GM23338 (cell line): ENCODE results near the gene CCDC3. TPM values are rescaled to one million over a fixed set of nuclear protein-coding genes. Genes with fewer than 3 reads are reported as not detected.

Source experiments
- ATAC-seq: fragments of 200-7000 bp; cut with Tn5 transposase; 3 replicates; pipeline ENCODE4 v1.9.1; 2020
- DNase-seq: peaks from one replicate; pipeline ENCODE4 v3.0.0-alpha.2; 2015; ENCODE audit warnings: low spot score
- H2AFZ ChIP-seq: fragments of 200-600 bp; sonication (generic); 2 replicates; pipeline ENCODE4 v1.8.0; 2016; ENCODE audit warnings: antibody characterized with exemption, mild to moderate bottlenecking, moderate library complexity
- H3F3A ChIP-seq: fragments of 200-600 bp; sonication (generic); replicated peaks from 2 replicates; pipeline ENCODE4 v1.8.0; 2017; ENCODE audit warnings: antibody characterized with exemption, mixed run types, low read depth
- H3K27ac ChIP-seq: fragments of 200-600 bp; sonication (generic); 2 replicates; pipeline ENCODE4 v1.6.1; 2016; ENCODE audit warnings: low read depth
- H3K27me3 ChIP-seq: fragments of 200-600 bp; sonication (generic); 2 replicates; pipeline ENCODE4 v1.8.0; 2016; ENCODE audit warnings: mild to moderate bottlenecking, mixed run types, moderate library complexity; ENCODE audit not compliant: insufficient read depth
- H3K36me3 ChIP-seq: fragments of 200-600 bp; sonication (generic); 2 replicates; pipeline ENCODE4 v1.8.0; 2016; ENCODE audit warnings: mild to moderate bottlenecking; ENCODE audit not compliant: insufficient read depth
- H3K4me1 ChIP-seq: fragments of 200-600 bp; sonication (generic); 2 replicates; pipeline ENCODE4 v1.8.0; 2016; ENCODE audit warnings: mild to moderate bottlenecking, moderate library complexity; ENCODE audit not compliant: insufficient read depth
- H3K4me2 ChIP-seq: fragments of 200-600 bp; sonication (generic); 2 replicates; pipeline ENCODE4 v1.7.1; 2017; ENCODE audit warnings: mixed run types
- H3K4me3 ChIP-seq: fragments of 200-600 bp; sonication (generic); 2 replicates; pipeline ENCODE4 v1.6.1; 2016; ENCODE audit warnings: mixed run types
- H3K79me2 ChIP-seq: fragments of 200-600 bp; sonication (generic); replicated peaks from 2 replicates; pipeline ENCODE4 v1.8.0; 2017; ENCODE audit warnings: mild to moderate bottlenecking; ENCODE audit not compliant: insufficient read depth
- H3K9me2 ChIP-seq: fragments of 200-600 bp; sonication (generic); 2 replicates; pipeline ENCODE4 v1.8.0; 2017; ENCODE audit not compliant: insufficient read depth
- H4K20me1 ChIP-seq: fragments of 200-600 bp; sonication (generic); replicated peaks from 2 replicates; pipeline ENCODE4 v1.8.0; 2017; ENCODE audit warnings: mild to moderate bottlenecking; ENCODE audit not compliant: insufficient read depth
- H3K27ac Mint-ChIP-seq: 2 replicates; pipeline ENCODE4 v1.8.0; 2020; ENCODE audit warnings: inconsistent platforms, mild to moderate bottlenecking, moderate library complexity, mixed read lengths
- H3K27me3 Mint-ChIP-seq: 3 replicates; pipeline ENCODE4 v1.8.0; 2022; ENCODE audit warnings: low read depth, mild to moderate bottlenecking, moderate library complexity, mixed read lengths, inconsistent platforms; ENCODE audit not compliant: insufficient read depth, poor library complexity
- H3K36me3 Mint-ChIP-seq: 3 replicates; pipeline ENCODE4 v1.8.0; 2021; ENCODE audit warnings: low read depth, mild to moderate bottlenecking, inconsistent platforms, moderate library complexity, mixed read lengths
- H3K4me1 Mint-ChIP-seq: 3 replicates; pipeline ENCODE4 v1.8.0; 2020; ENCODE audit warnings: mild to moderate bottlenecking, inconsistent platforms, mixed read lengths
- H3K4me3 Mint-ChIP-seq: 3 replicates; pipeline ENCODE4 v1.8.0; 2021; ENCODE audit warnings: moderate library complexity, mild to moderate bottlenecking, inconsistent platforms, mixed read lengths
- H3K9me3 Mint-ChIP-seq: 3 replicates; pipeline ENCODE4 v1.8.0; 2020; ENCODE audit warnings: moderate library complexity, mild to moderate bottlenecking, inconsistent platforms, mixed read lengths
- EZH2 ChIP-seq: fragments of 200-600 bp; sonication (generic); IDR thresholded peaks from one replicate; pipeline ENCODE4 v1.8.0; 2017; ENCODE audit warnings: antibody characterized with exemption, mild to moderate bottlenecking, low read depth; ENCODE audit not compliant: unreplicated experiment
- EZH2phosphoT487 ChIP-seq: fragments of 200-600 bp; sonication (generic); IDR thresholded peaks from one replicate; pipeline ENCODE4 v1.8.1; 2018; ENCODE audit warnings: antibody characterized with exemption; ENCODE audit not compliant: unreplicated experiment
- JUNB ChIP-seq: IDR thresholded peaks from one replicate; pipeline ENCODE4 v1.6.1; 2016; ENCODE audit warnings: antibody characterized with exemption; ENCODE audit not compliant: unreplicated experiment
- NANOG ChIP-seq: IDR thresholded peaks from 2 replicates; pipeline ENCODE4 v1.6.1; 2016; ENCODE audit warnings: antibody characterized with exemption, borderline replicate concordance
- POLR2AphosphoS5 ChIP-seq: IDR thresholded peaks from 2 replicates; pipeline ENCODE4 v1.6.1; 2016; ENCODE audit warnings: antibody characterized with exemption, low read depth
- STAT1 ChIP-seq: IDR thresholded peaks from one replicate; pipeline ENCODE4 v1.6.1; 2016; ENCODE audit warnings: antibody characterized with exemption; ENCODE audit not compliant: unreplicated experiment
- ZNF114 ChIP-seq: fragments of 250-450 bp; sonication (Bioruptor Pico); IDR thresholded peaks from 2 replicates; pipeline ENCODE4 v1.5.0; 2020; ENCODE audit warnings: mild to moderate bottlenecking, moderate library complexity
- ZNF331 ChIP-seq: fragments of 250-450 bp; sonication (Bioruptor Pico); IDR thresholded peaks from 2 replicates; pipeline ENCODE4 v1.5.0; 2020; ENCODE audit warnings: low read depth, mild to moderate bottlenecking, moderate library complexity
- polyA plus RNA-seq: library from polyadenylated mRNA; unstranded; fragments of >200 nt; fragmentation: Nextera tagmentation; extraction: Ambion mirVana; gene quantifications from 2 replicates; pipeline ENCODE4 v1.2.1, GENCODE V29; 2016
- total RNA-seq: library from RNA; depleted of rRNA; stranded (reverse); fragments of >200 nt; shearing (Covaris generic); gene quantifications from 2 replicates; pipeline ENCODE4 v1.2.3, GENCODE V29; 2014
- TF ChIP-seq, protein P1 (sequence below): IDR thresholded peaks from one replicate; pipeline ENCODE4 v1.6.1; 2018; ENCODE audit warnings: antibody characterized with exemption; ENCODE audit not compliant: unreplicated experiment
- TF ChIP-seq, protein P2 (sequence below), 2 experiments: fragments of 200-600 bp in 1 of 2; sonication (generic) in 1 of 2; conservative IDR thresholded peaks; 2 replicates each; pipeline versions ENCODE4 v1.5.1 to v1.6.1; 2016 to 2017; ENCODE audit warnings: antibody characterized with exemption in 2 of 2, low read depth in 2 of 2, mild to moderate bottlenecking in 2 of 2, moderate library complexity in 1 of 2
- TF ChIP-seq, protein P3 (sequence below): IDR thresholded peaks from 2 replicates; pipeline ENCODE4 v1.6.1; 2016; ENCODE audit warnings: antibody characterized with exemption
- TF ChIP-seq, protein P4 (sequence below): fragments of 250-450 bp; sonication (Bioruptor Pico); IDR thresholded peaks from 2 replicates; pipeline ENCODE4 v1.5.0; 2020; ENCODE audit warnings: mild to moderate bottlenecking, moderate library complexity

Gene CCDC3
- total and polyA plus RNA-seq, 2 experiments from 2014 or later = 1.4 to 5.2 TPM

DNA sequence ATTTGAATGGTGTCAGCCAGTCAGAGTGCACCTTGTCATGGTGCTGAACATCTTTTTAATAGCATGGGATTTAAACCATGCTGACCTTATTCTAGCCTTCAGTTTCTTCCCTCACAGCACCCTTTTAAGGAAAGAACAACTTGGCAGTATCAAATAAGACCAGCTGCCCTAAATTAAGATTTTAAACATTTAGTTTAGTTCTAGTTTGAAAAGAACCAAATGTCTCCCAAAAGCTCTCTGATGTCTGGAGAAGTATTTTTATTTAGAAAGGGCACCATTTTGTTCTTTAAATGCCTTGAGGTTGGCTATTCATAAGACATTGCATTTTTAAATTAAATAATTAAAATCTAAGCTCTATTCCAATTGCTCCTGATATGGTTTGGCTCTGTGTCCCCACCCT lies 121.1 kb downstream of the CCDC3 start:
- Mint-ChIP-seq H3K27ac (no peak overlapping the region), H3K36me3 (no peaks in the 10 kb centered on the region), H3K4me1 (no peaks in the 10 kb centered on the region), H3K4me3 (no peak overlapping the region), H3K9me3 (no peaks in the 10 kb centered on the region), H3K27me3 (peaks cover 4% of the 10 kb centered on the region)
- H3K9me2 ChIP-seq = no peaks in the 10 kb centered on the region
- no peak overlapping the region for H3K4me3 ChIP-seq
- H3K36me3 ChIP-seq = no peaks in the 10 kb centered on the region
- H3K27ac ChIP-seq = no peak overlapping the region
- H3K4me2 ChIP-seq = no peak overlapping the region
- TF ChIP-seq, protein P1, sequence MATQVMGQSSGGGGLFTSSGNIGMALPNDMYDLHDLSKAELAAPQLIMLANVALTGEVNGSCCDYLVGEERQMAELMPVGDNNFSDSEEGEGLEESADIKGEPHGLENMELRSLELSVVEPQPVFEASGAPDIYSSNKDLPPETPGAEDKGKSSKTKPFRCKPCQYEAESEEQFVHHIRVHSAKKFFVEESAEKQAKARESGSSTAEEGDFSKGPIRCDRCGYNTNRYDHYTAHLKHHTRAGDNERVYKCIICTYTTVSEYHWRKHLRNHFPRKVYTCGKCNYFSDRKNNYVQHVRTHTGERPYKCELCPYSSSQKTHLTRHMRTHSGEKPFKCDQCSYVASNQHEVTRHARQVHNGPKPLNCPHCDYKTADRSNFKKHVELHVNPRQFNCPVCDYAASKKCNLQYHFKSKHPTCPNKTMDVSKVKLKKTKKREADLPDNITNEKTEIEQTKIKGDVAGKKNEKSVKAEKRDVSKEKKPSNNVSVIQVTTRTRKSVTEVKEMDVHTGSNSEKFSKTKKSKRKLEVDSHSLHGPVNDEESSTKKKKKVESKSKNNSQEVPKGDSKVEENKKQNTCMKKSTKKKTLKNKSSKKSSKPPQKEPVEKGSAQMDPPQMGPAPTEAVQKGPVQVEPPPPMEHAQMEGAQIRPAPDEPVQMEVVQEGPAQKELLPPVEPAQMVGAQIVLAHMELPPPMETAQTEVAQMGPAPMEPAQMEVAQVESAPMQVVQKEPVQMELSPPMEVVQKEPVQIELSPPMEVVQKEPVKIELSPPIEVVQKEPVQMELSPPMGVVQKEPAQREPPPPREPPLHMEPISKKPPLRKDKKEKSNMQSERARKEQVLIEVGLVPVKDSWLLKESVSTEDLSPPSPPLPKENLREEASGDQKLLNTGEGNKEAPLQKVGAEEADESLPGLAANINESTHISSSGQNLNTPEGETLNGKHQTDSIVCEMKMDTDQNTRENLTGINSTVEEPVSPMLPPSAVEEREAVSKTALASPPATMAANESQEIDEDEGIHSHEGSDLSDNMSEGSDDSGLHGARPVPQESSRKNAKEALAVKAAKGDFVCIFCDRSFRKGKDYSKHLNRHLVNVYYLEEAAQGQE = no peak
- TF ChIP-seq POLR2AphosphoS5 (no peak), ZNF114 (no peak), ZNF331 (no peak), EZH2 (no peak), JUNB (no peak), EZH2phosphoT487 (no peak), NANOG (no peak), STAT1 (no peak)
- TF ChIP-seq, protein P2, sequence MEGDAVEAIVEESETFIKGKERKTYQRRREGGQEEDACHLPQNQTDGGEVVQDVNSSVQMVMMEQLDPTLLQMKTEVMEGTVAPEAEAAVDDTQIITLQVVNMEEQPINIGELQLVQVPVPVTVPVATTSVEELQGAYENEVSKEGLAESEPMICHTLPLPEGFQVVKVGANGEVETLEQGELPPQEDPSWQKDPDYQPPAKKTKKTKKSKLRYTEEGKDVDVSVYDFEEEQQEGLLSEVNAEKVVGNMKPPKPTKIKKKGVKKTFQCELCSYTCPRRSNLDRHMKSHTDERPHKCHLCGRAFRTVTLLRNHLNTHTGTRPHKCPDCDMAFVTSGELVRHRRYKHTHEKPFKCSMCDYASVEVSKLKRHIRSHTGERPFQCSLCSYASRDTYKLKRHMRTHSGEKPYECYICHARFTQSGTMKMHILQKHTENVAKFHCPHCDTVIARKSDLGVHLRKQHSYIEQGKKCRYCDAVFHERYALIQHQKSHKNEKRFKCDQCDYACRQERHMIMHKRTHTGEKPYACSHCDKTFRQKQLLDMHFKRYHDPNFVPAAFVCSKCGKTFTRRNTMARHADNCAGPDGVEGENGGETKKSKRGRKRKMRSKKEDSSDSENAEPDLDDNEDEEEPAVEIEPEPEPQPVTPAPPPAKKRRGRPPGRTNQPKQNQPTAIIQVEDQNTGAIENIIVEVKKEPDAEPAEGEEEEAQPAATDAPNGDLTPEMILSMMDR (conservative IDR thresholded peaks at IDR 0.05; ENCODE audit: low read depth in 2 of 2) = no peak
- TF ChIP-seq, protein P3, sequence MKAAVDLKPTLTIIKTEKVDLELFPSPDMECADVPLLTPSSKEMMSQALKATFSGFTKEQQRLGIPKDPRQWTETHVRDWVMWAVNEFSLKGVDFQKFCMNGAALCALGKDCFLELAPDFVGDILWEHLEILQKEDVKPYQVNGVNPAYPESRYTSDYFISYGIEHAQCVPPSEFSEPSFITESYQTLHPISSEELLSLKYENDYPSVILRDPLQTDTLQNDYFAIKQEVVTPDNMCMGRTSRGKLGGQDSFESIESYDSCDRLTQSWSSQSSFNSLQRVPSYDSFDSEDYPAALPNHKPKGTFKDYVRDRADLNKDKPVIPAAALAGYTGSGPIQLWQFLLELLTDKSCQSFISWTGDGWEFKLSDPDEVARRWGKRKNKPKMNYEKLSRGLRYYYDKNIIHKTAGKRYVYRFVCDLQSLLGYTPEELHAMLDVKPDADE = no peak
- TF ChIP-seq, protein P4, sequence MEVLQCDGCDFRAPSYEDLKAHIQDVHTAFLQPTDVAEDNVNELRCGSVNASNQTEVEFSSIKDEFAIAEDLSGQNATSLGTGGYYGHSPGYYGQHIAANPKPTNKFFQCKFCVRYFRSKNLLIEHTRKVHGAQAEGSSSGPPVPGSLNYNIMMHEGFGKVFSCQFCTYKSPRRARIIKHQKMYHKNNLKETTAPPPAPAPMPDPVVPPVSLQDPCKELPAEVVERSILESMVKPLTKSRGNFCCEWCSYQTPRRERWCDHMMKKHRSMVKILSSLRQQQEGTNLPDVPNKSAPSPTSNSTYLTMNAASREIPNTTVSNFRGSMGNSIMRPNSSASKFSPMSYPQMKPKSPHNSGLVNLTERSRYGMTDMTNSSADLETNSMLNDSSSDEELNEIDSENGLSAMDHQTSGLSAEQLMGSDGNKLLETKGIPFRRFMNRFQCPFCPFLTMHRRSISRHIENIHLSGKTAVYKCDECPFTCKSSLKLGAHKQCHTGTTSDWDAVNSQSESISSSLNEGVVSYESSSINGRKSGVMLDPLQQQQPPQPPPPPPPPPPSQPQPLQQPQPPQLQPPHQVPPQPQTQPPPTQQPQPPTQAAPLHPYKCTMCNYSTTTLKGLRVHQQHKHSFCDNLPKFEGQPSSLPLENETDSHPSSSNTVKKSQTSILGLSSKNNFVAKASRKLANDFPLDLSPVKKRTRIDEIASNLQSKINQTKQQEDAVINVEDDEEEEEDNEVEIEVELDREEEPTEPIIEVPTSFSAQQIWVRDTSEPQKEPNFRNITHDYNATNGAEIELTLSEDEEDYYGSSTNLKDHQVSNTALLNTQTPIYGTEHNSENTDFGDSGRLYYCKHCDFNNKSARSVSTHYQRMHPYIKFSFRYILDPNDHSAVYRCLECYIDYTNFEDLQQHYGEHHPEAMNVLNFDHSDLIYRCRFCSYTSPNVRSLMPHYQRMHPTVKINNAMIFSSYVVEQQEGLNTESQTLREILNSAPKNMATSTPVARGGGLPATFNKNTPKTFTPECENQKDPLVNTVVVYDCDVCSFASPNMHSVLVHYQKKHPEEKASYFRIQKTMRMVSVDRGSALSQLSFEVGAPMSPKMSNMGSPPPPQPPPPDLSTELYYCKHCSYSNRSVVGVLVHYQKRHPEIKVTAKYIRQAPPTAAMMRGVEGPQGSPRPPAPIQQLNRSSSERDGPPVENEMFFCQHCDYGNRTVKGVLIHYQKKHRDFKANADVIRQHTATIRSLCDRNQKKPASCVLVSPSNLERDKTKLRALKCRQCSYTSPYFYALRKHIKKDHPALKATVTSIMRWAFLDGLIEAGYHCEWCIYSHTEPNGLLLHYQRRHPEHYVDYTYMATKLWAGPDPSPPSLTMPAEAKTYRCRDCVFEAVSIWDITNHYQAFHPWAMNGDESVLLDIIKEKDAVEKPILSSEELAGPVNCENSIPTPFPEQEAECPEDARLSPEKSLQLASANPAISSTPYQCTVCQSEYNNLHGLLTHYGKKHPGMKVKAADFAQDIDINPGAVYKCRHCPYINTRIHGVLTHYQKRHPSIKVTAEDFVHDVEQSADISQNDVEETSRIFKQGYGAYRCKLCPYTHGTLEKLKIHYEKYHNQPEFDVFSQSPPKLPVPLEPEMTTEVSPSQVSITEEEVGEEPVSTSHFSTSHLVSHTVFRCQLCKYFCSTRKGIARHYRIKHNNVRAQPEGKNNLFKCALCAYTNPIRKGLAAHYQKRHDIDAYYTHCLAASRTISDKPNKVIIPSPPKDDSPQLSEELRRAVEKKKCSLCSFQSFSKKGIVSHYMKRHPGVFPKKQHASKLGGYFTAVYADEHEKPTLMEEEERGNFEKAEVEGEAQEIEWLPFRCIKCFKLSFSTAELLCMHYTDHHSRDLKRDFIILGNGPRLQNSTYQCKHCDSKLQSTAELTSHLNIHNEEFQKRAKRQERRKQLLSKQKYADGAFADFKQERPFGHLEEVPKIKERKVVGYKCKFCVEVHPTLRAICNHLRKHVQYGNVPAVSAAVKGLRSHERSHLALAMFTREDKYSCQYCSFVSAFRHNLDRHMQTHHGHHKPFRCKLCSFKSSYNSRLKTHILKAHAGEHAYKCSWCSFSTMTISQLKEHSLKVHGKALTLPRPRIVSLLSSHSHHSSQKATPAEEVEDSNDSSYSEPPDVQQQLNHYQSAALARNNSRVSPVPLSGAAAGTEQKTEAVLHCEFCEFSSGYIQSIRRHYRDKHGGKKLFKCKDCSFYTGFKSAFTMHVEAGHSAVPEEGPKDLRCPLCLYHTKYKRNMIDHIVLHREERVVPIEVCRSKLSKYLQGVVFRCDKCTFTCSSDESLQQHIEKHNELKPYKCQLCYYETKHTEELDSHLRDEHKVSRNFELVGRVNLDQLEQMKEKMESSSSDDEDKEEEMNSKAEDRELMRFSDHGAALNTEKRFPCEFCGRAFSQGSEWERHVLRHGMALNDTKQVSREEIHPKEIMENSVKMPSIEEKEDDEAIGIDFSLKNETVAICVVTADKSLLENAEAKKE (CRISPR knock-in tag) = no peak
- no peak for DNase-seq
- H3K4me1 ChIP-seq = no peaks in the 10 kb centered on the region
- no peak overlapping the region for H2AFZ ChIP-seq
- no peak for ATAC-seq
- H3K27me3 ChIP-seq = no peaks in the 10 kb centered on the region
- no peaks in the 10 kb centered on the region for H4K20me1 ChIP-seq
- H3F3A ChIP-seq = no peaks in the 10 kb centered on the region
- no peaks in the 10 kb centered on the region for H3K79me2 ChIP-seq
